Lower leg skin (tissue), 4 donors: ENCODE data around the gene NF2. TPM values are rescaled to one million over a fixed set of nuclear protein-coding genes. Genes with fewer than 3 reads are reported as not detected.

Experiments used
- DNase-seq, 2 donors: peaks; one replicate each; pipeline ENCODE4 v3.0.0-alpha.2; 2019; ENCODE audit warnings: low spot score in 2 of 2
- H3K4me3 ChIP-seq: fragments of 200-600 bp; sonication (generic); 2 replicates; pipeline ENCODE4 v1.5.1; 2017; ENCODE audit warnings: mild to moderate bottlenecking, low read depth; ENCODE audit not compliant: poor library complexity, severe bottlenecking
- CTCF ChIP-seq, 3 donors: fragments of 450-650 bp; IDR thresholded peaks; one replicate each; pipeline ENCODE4 v1.5.1; 2016; ENCODE audit warnings: antibody characterized with exemption in 3 of 3, mild to moderate bottlenecking in 3 of 3, moderate library complexity in 2 of 3
- POLR2A ChIP-seq, 2 donors: fragments of 450-650 bp; IDR thresholded peaks; one replicate each; pipeline ENCODE4 v1.6.1; 2016 to 2017; ENCODE audit warnings: antibody characterized with exemption in 2 of 2, mild to moderate bottlenecking in 1 of 2, moderate library complexity in 1 of 2
- WGBS, 2 donors: methylation state at CpG; one replicate each; pipeline ENCODE4 v1.1.5; 2018; 5-methylcytosine and 5-hydroxymethylcytosine counted together
- intact Hi-C: fragments of 100-400 bp; cut with DNase I; formaldehyde crosslinking; loops from one replicate; pipeline ENCODE4 v1.15.0; 2023; ENCODE audit warnings: low total_unique reads
- total RNA-seq, 4 donors: library from RNA; depleted of rRNA; stranded (reverse); fragments of >200 nt; gene quantifications; one replicate each; pipeline ENCODE4 v1.1.0, GENCODE V29; 2016

Gene NF2
- total RNA-seq, 4 donors from 2014 or later, result 16.7 to 32.0 (median 25.2) TPM

GRCh38 chr22:29723766-29724165, 120.3 kb downstream of the NF2 start:
- WGBS, 2 donors, result 93 to 100% methylated on average over 1 to 10 of the region's 10 CpGs
- no peak for DNase-seq
- intact Hi-C loops, result no loop called here
- TF ChIP-seq CTCF (IDR thresholded peaks at IDR 0.05) (no peak), POLR2A (IDR thresholded peaks at IDR 0.05) (no peak)
- H3K4me3 ChIP-seq, result no peak overlapping the region

DNA sequence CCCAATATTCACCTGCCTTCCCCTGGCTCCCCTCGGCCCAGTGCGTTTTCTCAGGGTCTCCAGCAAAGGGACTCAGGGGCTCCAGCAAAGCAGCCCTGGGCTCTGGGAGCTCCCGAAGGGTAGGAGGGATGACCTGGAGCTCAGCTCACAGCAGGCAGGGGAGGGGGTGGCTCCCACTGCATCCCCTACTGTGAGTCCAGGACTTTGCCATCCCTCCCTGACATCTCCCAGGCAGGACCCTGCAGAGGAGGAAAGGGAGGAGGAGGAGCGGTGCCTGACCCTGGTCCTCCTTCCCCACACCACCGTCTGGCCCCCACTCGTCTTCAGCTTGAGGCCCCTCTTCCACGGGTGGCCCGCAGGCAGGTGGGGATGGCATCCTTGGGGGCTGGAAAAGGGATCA, 121.4 kb downstream of the NF2 start:
- 73 to 74% methylated on average over 6 to 8 of the region's 8 CpGs for WGBS, 2 donors

GRCh38 chr22:29726106-29726505, 122.7 kb downstream of the NF2 start:
- WGBS, 2 donors, result 72 to 75% methylated on average over 7 of the region's 7 CpGs
- DNase-seq, result no peak
- intact Hi-C loops, result no loop called here
- H3K4me3 ChIP-seq, result no peak overlapping the region
- TF ChIP-seq POLR2A (IDR thresholded peaks at IDR 0.05) (no peak), CTCF (IDR thresholded peaks at IDR 0.05) (no peak)

More for the DNA sequence above, 121.4 kb downstream of the NF2 start:
- no peak for DNase-seq
- no peak for TF ChIP-seq CTCF (IDR thresholded peaks at IDR 0.05)
- no peak for TF ChIP-seq POLR2A (IDR thresholded peaks at IDR 0.05)
- H3K4me3 ChIP-seq, result no peak overlapping the region
- intact Hi-C loops, result no loop called here

GRCh38 chr22:29726512-29727130, 123.2 kb downstream of the NF2 start:
- DNase-seq, result no peak
- 48 to 50% methylated on average over 15 of the region's 15 CpGs for WGBS, 2 donors
- TF ChIP-seq POLR2A (IDR thresholded peaks at IDR 0.05) (no peak), CTCF (IDR thresholded peaks at IDR 0.05) (no peak)
- intact Hi-C loops, result no loop called here
- no peak overlapping the region for H3K4me3 ChIP-seq

GRCh38 chr22:29727131-29727523, 123.7 kb downstream of the NF2 start:
- intact Hi-C loops, result no loop called here
- WGBS, 2 donors, result 9 to 11% methylated on average over 15 of the region's 17 CpGs
- DNase-seq, result no peak
- no peak overlapping the region for H3K4me3 ChIP-seq
- TF ChIP-seq CTCF (IDR thresholded peaks at IDR 0.05) (no peak), POLR2A (IDR thresholded peaks at IDR 0.05) (no peak)

- intact Hi-C loops, result no loop called here
- WGBS, 2 donors, result 92 to 94% methylated on average over 17 to 20 of the region's 20 CpGs
- no peak for TF ChIP-seq CTCF (IDR thresholded peaks at IDR 0.05)
- TF ChIP-seq POLR2A (IDR thresholded peaks at IDR 0.05), result no peak
- H3K4me3 ChIP-seq, result no peak overlapping the region
- DNase-seq, result no peak
Measured at GRCh38 chr22:29729161-29729560, 125.7 kb downstream of the NF2 start.
